ENCODE data around the gene PALMD.

DNA sequence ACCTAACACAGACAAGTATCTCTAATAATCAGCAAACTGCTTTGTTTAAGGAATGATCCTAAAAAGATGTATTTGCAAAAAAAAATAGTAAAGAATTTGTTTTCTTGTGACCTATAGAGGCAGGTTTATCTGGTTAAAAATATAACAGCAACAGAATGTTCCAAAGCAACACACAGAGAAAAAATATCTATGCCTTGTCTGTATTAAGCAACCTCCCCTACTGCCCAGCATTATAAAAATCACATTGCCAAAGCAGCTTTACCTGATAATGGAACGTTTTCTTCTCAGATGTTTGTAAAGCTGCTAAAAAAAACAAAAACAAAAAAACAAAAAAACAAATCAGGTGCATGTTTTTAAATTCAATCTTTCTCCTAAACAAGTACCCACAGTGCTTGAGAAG lies 24.7 kb downstream of the PALMD start:
- TF ChIP-seq, protein P1, sequence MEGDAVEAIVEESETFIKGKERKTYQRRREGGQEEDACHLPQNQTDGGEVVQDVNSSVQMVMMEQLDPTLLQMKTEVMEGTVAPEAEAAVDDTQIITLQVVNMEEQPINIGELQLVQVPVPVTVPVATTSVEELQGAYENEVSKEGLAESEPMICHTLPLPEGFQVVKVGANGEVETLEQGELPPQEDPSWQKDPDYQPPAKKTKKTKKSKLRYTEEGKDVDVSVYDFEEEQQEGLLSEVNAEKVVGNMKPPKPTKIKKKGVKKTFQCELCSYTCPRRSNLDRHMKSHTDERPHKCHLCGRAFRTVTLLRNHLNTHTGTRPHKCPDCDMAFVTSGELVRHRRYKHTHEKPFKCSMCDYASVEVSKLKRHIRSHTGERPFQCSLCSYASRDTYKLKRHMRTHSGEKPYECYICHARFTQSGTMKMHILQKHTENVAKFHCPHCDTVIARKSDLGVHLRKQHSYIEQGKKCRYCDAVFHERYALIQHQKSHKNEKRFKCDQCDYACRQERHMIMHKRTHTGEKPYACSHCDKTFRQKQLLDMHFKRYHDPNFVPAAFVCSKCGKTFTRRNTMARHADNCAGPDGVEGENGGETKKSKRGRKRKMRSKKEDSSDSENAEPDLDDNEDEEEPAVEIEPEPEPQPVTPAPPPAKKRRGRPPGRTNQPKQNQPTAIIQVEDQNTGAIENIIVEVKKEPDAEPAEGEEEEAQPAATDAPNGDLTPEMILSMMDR (IDR thresholded peaks at IDR 0.05), result no peak
- TF ChIP-seq POLR2A (IDR thresholded peaks at IDR 0.05), result no peak
